ENCODE measurements around the gene IL18RAP. TPM values are rescaled to one million over a fixed set of nuclear protein-coding genes. Genes with fewer than 3 reads are reported as not detected.

IL18RAP gene
- polyA plus RNA-seq, 1 donor from 2014 or later, result not detected

DNA sequence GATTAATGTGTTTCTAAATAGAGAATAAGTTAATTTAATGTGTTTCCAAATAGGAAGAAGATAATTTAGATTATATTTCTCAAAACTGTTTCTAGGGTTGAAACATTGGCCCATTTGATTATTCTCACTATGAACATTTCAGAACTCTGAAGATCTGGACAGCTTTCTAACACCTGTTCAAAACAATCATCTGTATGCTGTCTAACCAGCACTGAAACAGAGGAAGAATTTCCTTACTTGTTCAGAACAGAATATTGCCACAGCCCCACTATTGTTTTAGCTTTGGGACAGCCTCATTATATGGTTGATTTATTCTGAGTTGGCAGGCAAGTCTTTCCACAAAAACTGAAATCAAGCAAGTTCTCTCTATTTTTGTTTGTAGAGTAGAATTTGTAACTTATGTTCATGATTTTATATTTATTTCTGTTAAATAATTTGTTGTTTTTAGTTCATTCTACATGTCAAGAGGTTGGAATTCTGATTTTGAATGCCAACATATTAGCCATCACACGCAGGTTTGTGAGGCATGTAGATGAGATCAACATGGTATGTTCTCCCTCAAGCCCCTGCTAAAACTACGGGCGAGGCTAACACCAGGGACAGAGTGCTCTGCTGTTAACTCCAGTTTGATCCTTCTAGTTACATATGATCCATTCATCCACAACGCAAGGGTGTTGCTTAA lies 11.2 kb downstream of the IL18RAP start:
- Histone ChIP-seq H3F3A (ENCODE audit: insufficient read depth, low read length, poor library complexity, severe bottlenecking) (no peaks in the 10 kb centered on the region), H3K9me3 (ENCODE audit: low read length) (no peaks in the 10 kb centered on the region), H3K27me3 (ENCODE audit: insufficient read depth, low read depth, low read length) (no peaks in the 10 kb centered on the region), H2AFZ (ENCODE audit: low read depth, low read length) (no peak overlapping the region), H4K20me1 (ENCODE audit: insufficient read depth) (no peaks in the 10 kb centered on the region), H3K4me2 (ENCODE audit: low read length) (no peak overlapping the region), H3K27ac (ENCODE audit: low read length) (no peak overlapping the region), H3K36me3 (ENCODE audit: insufficient read depth, low read length) (no peaks in the 10 kb centered on the region), H3K79me2 (replicated peaks; ENCODE audit: insufficient read depth, low read length) (no peaks in the 10 kb centered on the region), H3K4me3 (ENCODE audit: low read length) (no peak overlapping the region), H3K9ac (ENCODE audit: low read length) (no peak overlapping the region), H3K9me2 (ENCODE audit: insufficient read depth, low read length) (no peaks in the 10 kb centered on the region)
- TF ChIP-seq POLR2AphosphoS5 (IDR thresholded peaks at IDR 0.05), result no peak
- TF ChIP-seq, protein P1, sequence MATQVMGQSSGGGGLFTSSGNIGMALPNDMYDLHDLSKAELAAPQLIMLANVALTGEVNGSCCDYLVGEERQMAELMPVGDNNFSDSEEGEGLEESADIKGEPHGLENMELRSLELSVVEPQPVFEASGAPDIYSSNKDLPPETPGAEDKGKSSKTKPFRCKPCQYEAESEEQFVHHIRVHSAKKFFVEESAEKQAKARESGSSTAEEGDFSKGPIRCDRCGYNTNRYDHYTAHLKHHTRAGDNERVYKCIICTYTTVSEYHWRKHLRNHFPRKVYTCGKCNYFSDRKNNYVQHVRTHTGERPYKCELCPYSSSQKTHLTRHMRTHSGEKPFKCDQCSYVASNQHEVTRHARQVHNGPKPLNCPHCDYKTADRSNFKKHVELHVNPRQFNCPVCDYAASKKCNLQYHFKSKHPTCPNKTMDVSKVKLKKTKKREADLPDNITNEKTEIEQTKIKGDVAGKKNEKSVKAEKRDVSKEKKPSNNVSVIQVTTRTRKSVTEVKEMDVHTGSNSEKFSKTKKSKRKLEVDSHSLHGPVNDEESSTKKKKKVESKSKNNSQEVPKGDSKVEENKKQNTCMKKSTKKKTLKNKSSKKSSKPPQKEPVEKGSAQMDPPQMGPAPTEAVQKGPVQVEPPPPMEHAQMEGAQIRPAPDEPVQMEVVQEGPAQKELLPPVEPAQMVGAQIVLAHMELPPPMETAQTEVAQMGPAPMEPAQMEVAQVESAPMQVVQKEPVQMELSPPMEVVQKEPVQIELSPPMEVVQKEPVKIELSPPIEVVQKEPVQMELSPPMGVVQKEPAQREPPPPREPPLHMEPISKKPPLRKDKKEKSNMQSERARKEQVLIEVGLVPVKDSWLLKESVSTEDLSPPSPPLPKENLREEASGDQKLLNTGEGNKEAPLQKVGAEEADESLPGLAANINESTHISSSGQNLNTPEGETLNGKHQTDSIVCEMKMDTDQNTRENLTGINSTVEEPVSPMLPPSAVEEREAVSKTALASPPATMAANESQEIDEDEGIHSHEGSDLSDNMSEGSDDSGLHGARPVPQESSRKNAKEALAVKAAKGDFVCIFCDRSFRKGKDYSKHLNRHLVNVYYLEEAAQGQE (IDR thresholded peaks at IDR 0.05; ENCODE audit: borderline replicate concordance), result no peak

DNA sequence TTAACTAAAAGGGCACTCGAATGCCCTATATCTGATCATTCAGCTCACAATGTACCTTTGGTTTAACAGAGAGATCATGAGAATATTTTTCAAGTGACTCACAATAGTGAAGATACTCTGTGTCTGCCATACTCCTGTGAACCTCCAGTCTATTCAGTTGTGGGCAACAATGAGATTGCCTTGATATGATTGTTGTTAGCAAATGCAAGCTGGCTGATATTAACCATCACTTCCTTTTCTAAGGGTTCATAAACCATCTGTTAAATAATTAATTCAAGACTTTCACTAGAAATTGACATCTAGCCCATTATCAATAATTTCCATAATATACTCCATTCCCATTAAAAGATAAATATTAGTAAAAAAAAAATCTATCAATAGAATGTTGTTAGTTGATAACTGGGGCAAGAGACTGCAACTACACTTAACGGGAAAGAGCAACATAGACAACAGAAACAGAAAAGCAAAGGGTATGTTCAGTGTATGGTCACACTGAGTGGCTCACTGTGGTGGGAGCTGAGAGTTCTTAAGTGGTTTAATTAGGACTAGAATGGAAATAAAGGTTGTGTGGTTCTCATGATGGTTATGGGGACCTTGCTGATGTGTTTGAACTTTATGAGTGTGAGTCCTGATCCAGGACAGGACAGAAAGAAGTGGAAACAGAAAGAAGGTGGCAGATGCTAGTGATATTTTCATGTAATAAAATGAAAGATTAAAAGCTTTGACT lies 11.9 kb downstream of the IL18RAP start:
- no peaks in the 10 kb centered on the region for H3K79me2 ChIP-seq (replicated peaks; ENCODE audit: insufficient read depth, low read length)
- no peaks in the 10 kb centered on the region for H3K27me3 ChIP-seq (ENCODE audit: insufficient read depth, low read depth, low read length)
- no peaks in the 10 kb centered on the region for H4K20me1 ChIP-seq (ENCODE audit: insufficient read depth)
- H3K9ac ChIP-seq (ENCODE audit: low read length), result no peak overlapping the region
- H3K4me2 ChIP-seq (ENCODE audit: low read length), result no peak overlapping the region
- H3K9me2 ChIP-seq (ENCODE audit: insufficient read depth, low read length), result no peaks in the 10 kb centered on the region
- no peak overlapping the region for H3K27ac ChIP-seq (ENCODE audit: low read length)
- no peak overlapping the region for H3K4me3 ChIP-seq (ENCODE audit: low read length)
- H2AFZ ChIP-seq (ENCODE audit: low read depth, low read length), result no peak overlapping the region
- TF ChIP-seq EZH2 (IDR thresholded peaks at IDR 0.05; ENCODE audit: borderline replicate concordance, insufficient read depth, low read length, poor library complexity, severe bottlenecking) (no peak), SMC3 (conservative IDR thresholded peaks at IDR 0.05; ENCODE audit: poor library complexity) (no peak), RAD21 (conservative IDR thresholded peaks at IDR 0.05) (no peak), POLR2AphosphoS5 (IDR thresholded peaks at IDR 0.05) (no peak), TAF1 (IDR thresholded peaks at IDR 0.05; ENCODE audit: low read depth) (no peak), MXI1 (conservative IDR thresholded peaks at IDR 0.05; ENCODE audit: poor library complexity, severe bottlenecking) (no peak), EP300 (conservative IDR thresholded peaks at IDR 0.05; ENCODE audit: poor library complexity, severe bottlenecking) (no peak)
- TF ChIP-seq, protein P1 (IDR thresholded peaks at IDR 0.05; ENCODE audit: borderline replicate concordance), result no peak
- TF ChIP-seq, protein P2, sequence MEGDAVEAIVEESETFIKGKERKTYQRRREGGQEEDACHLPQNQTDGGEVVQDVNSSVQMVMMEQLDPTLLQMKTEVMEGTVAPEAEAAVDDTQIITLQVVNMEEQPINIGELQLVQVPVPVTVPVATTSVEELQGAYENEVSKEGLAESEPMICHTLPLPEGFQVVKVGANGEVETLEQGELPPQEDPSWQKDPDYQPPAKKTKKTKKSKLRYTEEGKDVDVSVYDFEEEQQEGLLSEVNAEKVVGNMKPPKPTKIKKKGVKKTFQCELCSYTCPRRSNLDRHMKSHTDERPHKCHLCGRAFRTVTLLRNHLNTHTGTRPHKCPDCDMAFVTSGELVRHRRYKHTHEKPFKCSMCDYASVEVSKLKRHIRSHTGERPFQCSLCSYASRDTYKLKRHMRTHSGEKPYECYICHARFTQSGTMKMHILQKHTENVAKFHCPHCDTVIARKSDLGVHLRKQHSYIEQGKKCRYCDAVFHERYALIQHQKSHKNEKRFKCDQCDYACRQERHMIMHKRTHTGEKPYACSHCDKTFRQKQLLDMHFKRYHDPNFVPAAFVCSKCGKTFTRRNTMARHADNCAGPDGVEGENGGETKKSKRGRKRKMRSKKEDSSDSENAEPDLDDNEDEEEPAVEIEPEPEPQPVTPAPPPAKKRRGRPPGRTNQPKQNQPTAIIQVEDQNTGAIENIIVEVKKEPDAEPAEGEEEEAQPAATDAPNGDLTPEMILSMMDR (IDR thresholded peaks at IDR 0.05; ENCODE audit: poor library complexity, severe bottlenecking), result no peak
- H3F3A ChIP-seq (ENCODE audit: insufficient read depth, low read length, poor library complexity, severe bottlenecking), result no peaks in the 10 kb centered on the region
- no peaks in the 10 kb centered on the region for H3K9me3 ChIP-seq (ENCODE audit: low read length)
- no peaks in the 10 kb centered on the region for H3K36me3 ChIP-seq (ENCODE audit: insufficient read depth, low read length)

Data from neural cell (in vitro differentiated cells).